GM19372 (cell line): ENCODE measurements around the gene IRS2.

ENCODE experiments used
- ATAC-seq: cut with Tn5 transposase; IDR thresholded peaks from one replicate; pipeline ENCODE4 v1.9.1; 2021; ENCODE audit warnings: mild to moderate bottlenecking, low read depth, moderate library complexity; ENCODE audit not compliant: unreplicated experiment

Gene IRS2

DNA sequence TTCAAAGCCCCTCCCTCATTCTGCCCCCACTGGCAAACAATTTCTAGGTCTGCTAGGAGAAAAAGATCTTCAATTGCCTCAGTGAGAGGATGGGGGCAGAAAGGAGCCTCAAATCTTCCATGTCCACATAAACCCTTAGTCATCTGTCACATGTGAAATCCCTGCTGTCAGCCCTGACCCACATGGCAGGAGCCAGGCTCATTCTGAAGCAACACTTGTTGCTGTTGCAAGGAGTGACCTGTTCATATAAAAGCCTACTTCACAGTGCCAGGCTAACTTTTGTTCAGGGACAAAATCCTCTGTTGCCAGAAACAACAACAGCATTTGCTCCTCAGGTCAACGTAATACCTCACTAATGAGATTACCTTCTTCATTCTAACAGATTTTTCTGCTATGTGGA, 70.5 kb downstream of the IRS2 start:
- ATAC-seq = no peak

DNA sequence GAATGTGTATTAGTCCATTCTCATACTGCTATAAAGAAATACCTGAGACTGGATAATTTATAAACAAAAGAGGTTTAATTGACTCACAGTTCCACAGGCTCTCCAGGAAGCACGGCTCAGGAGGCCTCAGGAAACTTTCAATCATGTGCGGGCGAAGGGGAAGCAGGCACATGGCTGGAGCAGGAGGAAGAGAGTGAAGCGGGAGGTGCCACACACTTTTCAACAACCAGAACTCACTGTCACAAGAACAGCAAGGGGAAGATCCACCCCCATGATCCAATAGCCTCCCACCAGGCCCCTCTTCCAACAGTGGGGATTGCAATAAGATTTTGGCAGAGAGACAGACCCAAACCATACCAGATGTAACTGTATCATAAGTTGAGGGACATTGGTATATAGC, 72.7 kb downstream of the IRS2 start:
- ATAC-seq = no peak

DNA sequence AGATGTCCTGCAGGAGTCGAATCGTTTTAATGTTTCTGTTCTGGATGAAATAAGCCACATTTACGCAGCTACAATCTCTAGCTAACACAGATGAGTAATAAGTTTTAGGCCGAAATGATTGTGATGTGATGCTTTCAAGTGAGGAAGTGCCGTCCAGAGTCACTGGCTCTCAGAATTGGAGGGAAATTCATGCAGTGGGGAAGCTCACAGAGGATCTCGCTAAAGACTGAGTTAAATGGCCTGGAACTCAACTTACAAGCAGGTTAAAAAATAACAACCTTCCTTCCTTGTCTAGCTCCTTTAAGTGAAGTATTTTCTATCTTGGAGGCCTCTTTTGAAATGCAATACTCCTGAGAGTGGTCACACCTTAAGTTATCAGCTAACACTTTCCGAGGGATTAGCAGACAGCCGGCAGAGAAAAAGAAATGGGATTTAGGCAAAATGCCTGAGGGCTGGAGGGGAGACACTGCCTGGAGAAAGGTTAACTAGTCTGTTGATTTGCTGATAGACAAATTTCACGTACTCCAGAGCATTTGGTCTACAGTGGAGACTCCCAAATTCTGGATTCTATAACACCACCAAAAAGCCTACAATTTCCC, 74.2 kb downstream of the IRS2 start:
- no peak for ATAC-seq

DNA sequence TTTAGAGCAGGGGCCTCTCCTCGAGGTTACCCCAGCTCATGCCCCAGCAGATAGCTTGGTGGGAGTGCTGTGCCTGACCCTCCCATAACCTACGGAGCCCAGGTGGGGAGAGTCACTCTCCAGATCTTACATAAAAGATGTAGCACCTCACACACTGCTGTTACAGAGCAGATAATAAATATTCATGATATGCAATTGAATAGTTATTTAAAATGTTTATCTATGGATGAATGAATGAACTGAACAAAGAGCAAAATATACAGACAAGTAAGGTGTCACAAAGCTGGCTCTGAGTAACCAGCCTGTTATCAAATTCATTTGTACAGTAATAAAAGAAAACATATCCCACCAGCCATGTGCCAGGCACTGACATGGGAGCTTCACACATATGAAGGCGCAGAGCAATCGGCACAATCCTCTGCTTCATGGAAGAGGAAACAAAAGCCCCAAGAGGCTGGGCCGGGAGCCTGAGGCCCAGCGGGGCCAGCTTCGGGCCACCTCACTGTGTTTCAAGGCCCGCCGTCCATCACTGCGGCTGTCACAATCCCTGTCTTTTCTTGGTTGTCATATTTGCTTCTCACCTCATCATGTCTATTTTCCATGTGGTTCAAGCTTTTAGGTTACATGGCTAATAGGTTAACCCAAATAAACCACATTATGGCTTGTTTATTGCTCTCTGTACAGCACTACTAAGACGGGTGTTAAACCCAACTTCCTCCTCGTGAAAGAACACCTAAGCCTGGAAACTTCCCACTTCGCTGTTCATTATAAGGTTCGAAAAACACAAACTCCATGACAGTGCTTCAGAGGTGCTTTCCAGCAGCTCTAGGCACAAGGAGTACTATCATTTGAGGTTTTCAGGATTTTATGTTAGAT, 78.4 kb downstream of the IRS2 start:
- no peak for ATAC-seq

DNA sequence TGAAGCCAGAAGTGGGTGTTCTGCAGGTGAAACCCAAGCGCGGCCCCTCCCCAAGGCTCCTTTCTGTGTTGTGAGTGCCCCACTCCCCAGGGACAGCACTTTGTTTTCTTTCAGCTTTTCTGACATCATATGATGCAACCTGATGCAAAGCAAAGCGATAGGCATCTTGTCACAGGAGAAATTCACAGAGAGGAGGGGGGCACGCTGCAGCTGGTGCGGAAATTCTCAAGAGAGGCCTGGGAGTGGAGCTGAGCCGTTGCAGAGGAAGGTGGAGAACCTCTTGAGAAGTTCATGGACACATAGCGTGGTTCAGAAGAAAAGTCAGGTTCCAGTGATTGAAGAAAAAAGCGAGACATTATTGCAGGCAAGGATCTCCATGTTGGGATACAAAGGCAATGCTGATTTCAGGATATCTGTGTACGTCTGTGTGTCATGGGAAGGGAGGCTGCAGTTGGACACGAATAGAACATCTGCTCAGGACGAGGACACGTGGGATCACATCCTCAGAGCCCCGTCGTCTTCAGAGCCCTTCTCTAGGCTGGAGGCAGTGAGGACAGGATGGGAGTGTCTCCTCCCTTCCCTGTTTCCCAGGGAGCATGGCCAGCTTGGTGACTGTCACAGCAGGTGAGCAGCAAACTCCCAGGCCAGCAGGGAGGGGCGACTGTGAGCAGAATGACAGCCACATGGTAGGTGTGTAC, 79.2 kb downstream of the IRS2 start:
- no peak for ATAC-seq

DNA sequence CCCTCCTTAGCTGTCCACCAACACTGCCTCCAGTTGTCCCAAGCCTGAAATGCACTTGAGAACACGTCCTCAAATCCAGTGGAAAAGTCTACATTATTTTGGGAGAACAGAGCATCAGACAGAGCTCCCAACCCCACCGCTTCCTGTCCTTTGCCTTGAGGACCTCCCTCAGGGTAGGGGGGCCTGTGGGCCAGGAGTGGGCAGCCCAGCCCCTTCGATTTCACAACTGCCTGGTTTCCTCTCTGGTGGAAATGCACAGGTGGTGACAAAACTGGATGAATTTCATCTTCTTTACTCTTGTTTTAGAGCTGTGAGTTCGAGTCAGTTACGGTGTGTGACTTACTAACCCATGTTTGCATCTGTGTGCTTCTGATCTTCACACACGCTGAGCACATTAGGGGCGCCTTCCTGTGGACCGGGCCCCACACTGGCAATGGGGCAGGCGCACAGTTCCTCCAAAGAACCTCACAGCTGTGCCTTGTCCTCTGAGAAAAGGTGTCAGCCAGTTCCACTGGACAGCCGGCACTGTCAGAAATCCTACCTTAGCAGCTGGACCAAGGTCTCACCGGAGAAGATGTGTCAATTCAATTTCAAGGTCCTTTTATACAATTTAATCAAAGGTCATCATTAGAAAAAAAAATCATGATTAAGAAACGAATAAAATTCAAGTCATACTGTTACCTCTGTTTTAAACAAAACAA, 80.2 kb downstream of the IRS2 start:
- ATAC-seq = no peak

DNA sequence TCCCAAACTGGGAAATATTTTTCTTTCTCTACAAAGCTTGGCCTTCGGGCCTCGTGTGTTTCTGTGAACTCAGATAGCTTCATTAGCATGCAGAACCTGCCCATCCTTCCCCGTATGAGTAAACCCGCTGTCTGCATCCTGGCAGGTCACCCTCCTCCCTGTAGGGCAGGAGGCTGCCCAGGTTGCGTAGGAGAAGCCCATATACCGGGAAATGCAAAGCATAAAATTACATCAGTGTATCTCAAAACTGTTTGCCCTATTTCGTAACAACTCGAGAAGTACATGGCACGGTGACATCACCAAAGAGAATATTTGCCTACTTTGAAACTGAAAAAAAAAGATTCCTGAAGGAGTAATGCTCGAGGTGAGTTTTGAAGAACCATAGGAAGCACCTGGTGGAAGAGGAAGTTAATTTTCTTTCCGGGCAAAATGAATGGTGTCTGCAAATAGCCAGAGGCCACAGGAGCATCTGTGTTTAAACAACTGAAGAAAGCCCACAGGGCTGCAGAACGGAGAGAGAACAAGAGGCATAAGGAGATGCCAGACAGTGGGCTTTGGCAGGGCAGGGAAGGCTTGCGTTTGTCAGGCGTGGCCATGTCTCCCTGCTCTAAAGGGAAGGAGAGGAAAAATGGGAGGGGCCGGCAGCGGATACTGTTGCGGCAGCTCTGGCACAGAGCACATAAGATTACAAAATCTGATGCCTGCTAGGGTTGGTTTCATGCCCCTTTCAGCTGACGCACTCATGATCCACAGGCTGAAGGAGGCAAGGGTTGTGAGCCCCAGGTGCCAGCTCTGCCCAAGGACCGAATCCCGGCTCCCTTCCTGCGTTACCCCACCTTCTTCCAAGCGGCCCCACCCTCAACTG, 81.4 kb downstream of the IRS2 start:
- no peak for ATAC-seq

DNA sequence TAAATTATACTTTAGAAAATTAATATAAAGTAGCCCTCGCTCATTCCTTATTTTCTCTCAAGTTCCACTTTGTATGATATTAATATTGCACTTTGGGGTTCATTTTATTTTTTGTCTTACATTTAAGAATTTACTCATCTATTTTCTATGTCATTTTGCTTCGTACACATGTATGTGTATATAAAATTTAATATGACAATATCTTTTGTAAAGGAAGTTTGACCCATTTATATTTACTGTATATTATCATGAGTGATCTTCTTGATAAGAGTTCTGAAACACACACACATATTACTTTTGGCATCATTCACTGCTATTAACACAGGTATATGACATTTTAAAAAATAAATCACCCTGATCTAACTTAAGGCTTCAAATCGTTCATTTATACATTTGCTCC, 83.1 kb downstream of the IRS2 start:
- no peak for ATAC-seq
